GM13977 (cell line): ENCODE results near the gene ZDHHC23.
A peak's percentile ranks its signal among the peaks of the same experiment; 100 is the strongest.

Source experiments
- DNase-seq: peaks from one replicate; pipeline ENCODE4 v3.0.0; 2012; ENCODE audit warnings: low spot score
- in situ Hi-C: fragments of 300-500 bp; cut with MboI; formaldehyde crosslinking; loops from one replicate; pipeline ENCODE4 v1.12.0; 2022; ENCODE audit warnings: low sequenced_read_pairs, low pct_unique_long_range_greater_than_20kb, mixed read lengths, inconsistent platforms; ENCODE audit not compliant: unreplicated experiment
- TF ChIP-seq, protein P1 (sequence below): IDR thresholded peaks from 2 replicates; pipeline ENCODE4 v1.5.1; 2012; ENCODE audit warnings: mild to moderate bottlenecking, control low read depth; ENCODE audit not compliant: insufficient read depth; ENCODE audit errors: extremely low read depth, missing control alignments

Gene ZDHHC23

DNA sequence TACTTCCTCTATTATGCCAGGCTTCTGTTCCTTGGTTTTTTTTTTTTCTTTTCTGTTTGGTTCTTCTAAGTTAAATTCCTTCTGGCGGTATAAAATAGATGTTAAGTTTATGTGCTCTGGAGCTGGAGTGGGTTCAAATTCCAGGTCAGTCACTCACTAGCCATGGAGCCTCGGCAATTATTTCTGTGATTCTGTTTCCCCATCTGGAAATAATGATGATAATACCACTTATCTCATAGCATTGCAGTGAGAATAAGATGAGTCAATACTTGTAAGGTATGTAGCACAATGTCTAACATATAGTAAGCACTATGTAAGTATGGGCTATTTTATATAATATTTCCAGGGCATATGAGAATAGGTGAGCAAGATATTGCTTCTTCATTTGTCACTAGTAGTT lies 33.2 kb upstream of the ZDHHC23 start:
- DNase-seq: no peak
- in situ Hi-C loops: loop anchor here (10.0 kb wide), 1 partner anchor 180 kb away; no protein-coding TSS in a partner anchor
- TF ChIP-seq, protein P1, sequence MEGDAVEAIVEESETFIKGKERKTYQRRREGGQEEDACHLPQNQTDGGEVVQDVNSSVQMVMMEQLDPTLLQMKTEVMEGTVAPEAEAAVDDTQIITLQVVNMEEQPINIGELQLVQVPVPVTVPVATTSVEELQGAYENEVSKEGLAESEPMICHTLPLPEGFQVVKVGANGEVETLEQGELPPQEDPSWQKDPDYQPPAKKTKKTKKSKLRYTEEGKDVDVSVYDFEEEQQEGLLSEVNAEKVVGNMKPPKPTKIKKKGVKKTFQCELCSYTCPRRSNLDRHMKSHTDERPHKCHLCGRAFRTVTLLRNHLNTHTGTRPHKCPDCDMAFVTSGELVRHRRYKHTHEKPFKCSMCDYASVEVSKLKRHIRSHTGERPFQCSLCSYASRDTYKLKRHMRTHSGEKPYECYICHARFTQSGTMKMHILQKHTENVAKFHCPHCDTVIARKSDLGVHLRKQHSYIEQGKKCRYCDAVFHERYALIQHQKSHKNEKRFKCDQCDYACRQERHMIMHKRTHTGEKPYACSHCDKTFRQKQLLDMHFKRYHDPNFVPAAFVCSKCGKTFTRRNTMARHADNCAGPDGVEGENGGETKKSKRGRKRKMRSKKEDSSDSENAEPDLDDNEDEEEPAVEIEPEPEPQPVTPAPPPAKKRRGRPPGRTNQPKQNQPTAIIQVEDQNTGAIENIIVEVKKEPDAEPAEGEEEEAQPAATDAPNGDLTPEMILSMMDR: no peak

DNA sequence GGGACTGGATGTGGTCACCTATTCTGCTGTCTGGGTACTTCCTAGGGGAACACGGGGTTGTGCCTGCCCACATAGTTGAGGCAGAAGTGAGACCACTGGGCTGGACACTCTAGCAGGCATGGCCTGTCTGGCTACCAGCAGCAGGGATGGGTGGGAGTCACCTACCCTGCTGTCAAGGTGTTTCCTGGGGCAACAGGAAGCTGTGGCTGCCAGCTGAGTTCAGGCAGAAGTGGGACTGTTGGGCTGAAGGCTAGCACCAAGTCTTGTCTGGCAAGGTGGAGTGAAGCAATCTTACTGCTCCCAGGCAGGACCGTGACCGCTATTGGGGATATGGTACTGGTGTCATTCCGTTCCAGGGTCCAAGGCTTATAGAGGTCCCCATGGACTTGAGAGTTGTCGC lies 20.3 kb upstream of the ZDHHC23 start:
- TF ChIP-seq, protein P1: no peak
- in situ Hi-C loops: no loop called here
- no peak for DNase-seq

DNA sequence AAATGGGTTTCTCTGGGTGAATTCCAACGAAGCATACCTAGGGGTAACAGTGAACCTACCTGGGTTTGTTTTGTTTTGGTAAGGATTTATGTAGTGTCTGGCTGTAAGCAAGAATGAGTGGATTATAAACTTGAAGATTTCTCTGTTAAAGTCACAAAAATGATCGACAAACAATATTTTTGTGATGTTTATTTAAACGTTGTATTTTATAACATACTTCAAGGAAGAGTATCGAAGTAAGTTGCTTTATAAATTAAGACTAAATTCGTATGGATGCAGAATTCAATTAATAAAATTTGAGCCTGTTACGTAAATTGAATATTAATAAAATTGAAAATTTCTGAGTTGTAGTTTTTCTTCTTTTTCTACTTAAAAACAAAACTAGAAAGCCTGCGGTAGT lies 982 bp upstream of the ZDHHC23 start:
- in situ Hi-C loops: no loop called here
- TF ChIP-seq, protein P1: no peak
- DNase-seq: no peak

DNA sequence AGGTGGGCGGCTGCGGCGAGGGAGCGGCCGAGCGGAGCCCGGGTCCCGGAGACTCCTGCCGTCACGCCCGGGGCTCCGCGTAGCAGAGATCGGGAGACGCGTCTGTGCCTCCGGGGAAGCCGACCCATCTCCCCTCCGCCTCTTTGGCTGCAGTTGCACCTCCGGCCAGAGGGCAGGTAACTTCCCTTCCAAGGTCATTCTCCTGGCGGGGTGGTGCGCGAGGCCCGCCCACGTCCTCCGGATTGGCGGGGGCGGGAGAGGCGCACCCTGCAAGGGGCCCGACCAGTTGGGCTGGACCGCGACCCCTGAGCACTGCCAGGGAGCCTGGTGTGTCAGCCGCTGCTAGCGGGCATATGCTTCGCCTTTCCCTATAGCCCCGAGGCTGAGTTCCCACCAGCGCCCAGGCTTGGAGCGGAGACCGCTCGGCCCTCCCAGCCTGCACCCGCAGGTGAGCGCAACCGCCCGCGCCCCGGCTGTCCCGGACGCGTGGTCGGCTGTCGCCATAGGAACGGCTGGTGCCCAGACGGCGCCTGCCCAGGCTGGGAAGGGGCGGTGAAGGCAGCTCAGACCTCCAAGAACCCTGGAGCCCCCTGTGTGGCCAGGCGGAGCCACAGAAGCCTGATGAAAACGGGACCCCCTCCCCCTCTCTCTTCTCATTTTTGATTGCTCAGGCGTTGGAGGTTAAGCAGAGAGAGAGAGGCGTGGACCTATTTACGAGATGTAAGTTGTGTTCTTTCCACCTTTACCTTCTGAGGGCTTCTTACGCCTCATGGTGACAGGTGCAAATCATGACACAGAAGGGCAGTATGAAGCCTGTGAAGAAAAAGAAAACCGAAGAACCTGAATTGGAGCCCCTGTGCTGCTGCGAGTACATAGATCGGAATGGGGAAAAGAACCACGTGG lies 453 bp downstream of the ZDHHC23 start:
- TF ChIP-seq, protein P1: no peak
- in situ Hi-C loops: no loop called here
- DNase-seq: peak; percentile 80

DNA sequence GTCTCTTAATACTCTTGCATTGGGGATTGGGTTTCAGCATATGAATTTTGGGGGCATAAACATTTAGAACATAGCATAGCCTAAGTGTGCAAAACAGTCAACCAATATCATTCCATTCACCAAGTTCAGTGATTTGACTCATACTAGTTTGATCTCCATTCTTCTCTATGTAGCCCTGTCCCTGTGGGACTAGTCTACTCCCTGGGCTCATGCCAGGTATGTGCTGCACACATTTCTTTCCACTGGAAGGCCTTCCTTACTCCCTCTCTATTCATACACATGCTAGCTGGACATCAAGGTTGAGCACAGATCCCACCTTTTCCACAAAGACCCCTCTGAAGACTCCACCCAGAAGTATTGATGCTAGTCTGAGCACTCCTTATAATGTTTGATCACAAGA lies 5.1 kb downstream of the ZDHHC23 start:
- in situ Hi-C loops: no loop called here
- TF ChIP-seq, protein P1: no peak
- DNase-seq: no peak

DNA sequence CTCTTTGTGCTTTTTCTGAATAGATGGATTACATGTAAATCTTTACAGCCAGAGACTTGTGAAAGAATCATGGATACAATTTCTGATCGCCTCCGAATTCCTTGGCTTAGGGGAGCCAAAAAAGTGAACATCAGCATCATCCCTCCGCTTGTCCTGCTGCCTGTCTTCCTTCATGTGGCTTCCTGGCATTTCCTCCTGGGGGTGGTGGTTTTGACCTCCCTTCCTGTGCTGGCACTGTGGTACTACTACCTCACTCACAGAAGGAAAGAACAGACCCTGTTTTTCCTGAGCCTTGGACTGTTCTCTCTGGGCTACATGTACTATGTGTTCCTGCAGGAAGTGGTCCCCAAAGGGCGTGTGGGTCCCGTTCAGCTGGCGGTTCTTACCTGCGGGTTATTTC lies 5.9 kb downstream of the ZDHHC23 start:
- no peak for DNase-seq
- TF ChIP-seq, protein P1: no peak

More for the DNA sequence above, 5.9 kb downstream of the ZDHHC23 start:
- in situ Hi-C loops: no loop called here
